GM21619 (cell line): ENCODE measurements around the gene C19orf25.
"Not testable (repeated sequence)": the region's sequence is repeated elsewhere in the genome, so short reads cannot be mapped to it uniquely, and the experiment has no call there.

Experiments used
- ATAC-seq: cut with Tn5 transposase; IDR thresholded peaks from one replicate; pipeline ENCODE4 v1.9.1; 2021; ENCODE audit not compliant: unreplicated experiment

The C19orf25 gene

GRCh38 chr19:1481893-1482360 lies 2.9 kb upstream of the C19orf25 start:
- no peak for ATAC-seq

- no peak for ATAC-seq
Observed at GRCh38 chr19:1481224-1481892, 2.3 kb upstream of the C19orf25 start.

- ATAC-seq, result not testable (repeated sequence)
Observed at GRCh38 chr19:1477056-1477455, 2.0 kb downstream of the C19orf25 start.

GRCh38 chr19:1475751-1476437 lies 3.1 kb downstream of the C19orf25 start:
- no peak for ATAC-seq

- no peak for ATAC-seq
Observed at GRCh38 chr19:1474765-1475351, 4.2 kb downstream of the C19orf25 start.

GRCh38 chr19:1474011-1474764 lies 4.8 kb downstream of the C19orf25 start:
- no peak for ATAC-seq

GRCh38 chr19:1473085-1473851 lies 5.7 kb downstream of the C19orf25 start:
- no peak for ATAC-seq

- ATAC-seq, result no peak
Observed at GRCh38 chr19:1472231-1473084, 6.6 kb downstream of the C19orf25 start.

GRCh38 chr19:1471515-1472160 lies 7.4 kb downstream of the C19orf25 start:
- ATAC-seq, result no peak

- ATAC-seq, result no peak
Observed at GRCh38 chr19:1471010-1471514, 8.0 kb downstream of the C19orf25 start.

- no peak for ATAC-seq
Observed at GRCh38 chr19:1470305-1471009, 8.6 kb downstream of the C19orf25 start.

GRCh38 chr19:1470055-1470304 lies 9.0 kb downstream of the C19orf25 start:
- ATAC-seq, result no peak

- no peak for ATAC-seq
Observed at GRCh38 chr19:1469255-1470054, 9.6 kb downstream of the C19orf25 start.

GRCh38 chr19:1468821-1469254 lies 10.2 kb downstream of the C19orf25 start:
- ATAC-seq, result no peak

GRCh38 chr19:1468274-1468820 lies 10.7 kb downstream of the C19orf25 start:
- no peak for ATAC-seq

- ATAC-seq, result no peak
Observed at GRCh38 chr19:1467490-1468273, 11.3 kb downstream of the C19orf25 start.

GRCh38 chr19:1467215-1467489 lies 11.9 kb downstream of the C19orf25 start:
- no peak for ATAC-seq
